Lower lobe of right lung (tissue), 2 donors: ENCODE data around the gene SYCN. TPM values are rescaled to one million over a fixed set of nuclear protein-coding genes. Genes with fewer than 3 reads are reported as not detected.
A peak's percentile ranks its signal among the peaks of the same experiment; 100 is the strongest.

Source experiments
- ATAC-seq, 2 donors: fragments of 200-7000 bp; cut with Tn5 transposase; one replicate each; pipeline ENCODE4 v1.9.1; 2020 to 2022; ENCODE audit warnings: mild to moderate bottlenecking in 2 of 2, moderate library complexity in 2 of 2
- DNase-seq: peaks from one replicate; pipeline ENCODE4 v3.0.0-alpha.2; 2020
- H3K27ac ChIP-seq: fragments of 200-600 bp; one replicate; pipeline ENCODE4 v1.8.0; 2022
- H3K27me3 ChIP-seq: fragments of 200-600 bp; one replicate; pipeline ENCODE4 v1.8.0; 2022; ENCODE audit warnings: low read depth
- H3K36me3 ChIP-seq: fragments of 200-600 bp; one replicate; pipeline ENCODE4 v1.8.0; 2022; ENCODE audit warnings: mild to moderate bottlenecking
- H3K4me1 ChIP-seq: fragments of 200-600 bp; one replicate; pipeline ENCODE4 v1.8.0; 2022
- H3K4me3 ChIP-seq: fragments of 200-600 bp; one replicate; pipeline ENCODE4 v1.8.0; 2022; ENCODE audit warnings: mild to moderate bottlenecking
- H3K9me3 ChIP-seq: fragments of 200-600 bp; one replicate; pipeline ENCODE4 v1.8.0; 2022
- intact Hi-C: fragments of 100-400 bp; cut with DNase I; formaldehyde crosslinking; loops from one replicate; pipeline ENCODE4 v1.11.0; 2022
- total RNA-seq: library from RNA; stranded (reverse); fragmentation: NEBNext Ultra II Directional; extraction: Animal tissue kit (Norgen Biotek cat#: 25700); gene quantifications from one replicate; pipeline ENCODE4 v1.2.1, GENCODE V29; 2021
- TF ChIP-seq, protein P1 (sequence below): fragments of 200-600 bp; IDR thresholded peaks from one replicate; pipeline ENCODE4 v1.8.0; 2022; ENCODE audit warnings: antibody characterized with exemption, mild to moderate bottlenecking
- donor health status: DM: no; HTN: yes; CAD: no; lungs with severe emphysema.

Gene SYCN
- total RNA-seq, 1 donor from 2014 or later: not detected

- Histone ChIP-seq H3K4me3 (peak overlapping the region; percentile 49), H3K4me1 (peaks cover 40% of the 10 kb centered on the region), H3K36me3 (peaks cover 43% of the 10 kb centered on the region), H3K9me3 (no peaks in the 10 kb centered on the region), H3K27me3 (no peaks in the 10 kb centered on the region), H3K27ac (peak overlapping the region; percentile 79)
- TF ChIP-seq, protein P1, sequence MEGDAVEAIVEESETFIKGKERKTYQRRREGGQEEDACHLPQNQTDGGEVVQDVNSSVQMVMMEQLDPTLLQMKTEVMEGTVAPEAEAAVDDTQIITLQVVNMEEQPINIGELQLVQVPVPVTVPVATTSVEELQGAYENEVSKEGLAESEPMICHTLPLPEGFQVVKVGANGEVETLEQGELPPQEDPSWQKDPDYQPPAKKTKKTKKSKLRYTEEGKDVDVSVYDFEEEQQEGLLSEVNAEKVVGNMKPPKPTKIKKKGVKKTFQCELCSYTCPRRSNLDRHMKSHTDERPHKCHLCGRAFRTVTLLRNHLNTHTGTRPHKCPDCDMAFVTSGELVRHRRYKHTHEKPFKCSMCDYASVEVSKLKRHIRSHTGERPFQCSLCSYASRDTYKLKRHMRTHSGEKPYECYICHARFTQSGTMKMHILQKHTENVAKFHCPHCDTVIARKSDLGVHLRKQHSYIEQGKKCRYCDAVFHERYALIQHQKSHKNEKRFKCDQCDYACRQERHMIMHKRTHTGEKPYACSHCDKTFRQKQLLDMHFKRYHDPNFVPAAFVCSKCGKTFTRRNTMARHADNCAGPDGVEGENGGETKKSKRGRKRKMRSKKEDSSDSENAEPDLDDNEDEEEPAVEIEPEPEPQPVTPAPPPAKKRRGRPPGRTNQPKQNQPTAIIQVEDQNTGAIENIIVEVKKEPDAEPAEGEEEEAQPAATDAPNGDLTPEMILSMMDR: no peak
- ATAC-seq: no peak
- intact Hi-C loops: no loop called here
- DNase-seq: no peak
Observed at GRCh38 chr19:39168258-39169142, 35.6 kb downstream of the SYCN start.

DNA sequence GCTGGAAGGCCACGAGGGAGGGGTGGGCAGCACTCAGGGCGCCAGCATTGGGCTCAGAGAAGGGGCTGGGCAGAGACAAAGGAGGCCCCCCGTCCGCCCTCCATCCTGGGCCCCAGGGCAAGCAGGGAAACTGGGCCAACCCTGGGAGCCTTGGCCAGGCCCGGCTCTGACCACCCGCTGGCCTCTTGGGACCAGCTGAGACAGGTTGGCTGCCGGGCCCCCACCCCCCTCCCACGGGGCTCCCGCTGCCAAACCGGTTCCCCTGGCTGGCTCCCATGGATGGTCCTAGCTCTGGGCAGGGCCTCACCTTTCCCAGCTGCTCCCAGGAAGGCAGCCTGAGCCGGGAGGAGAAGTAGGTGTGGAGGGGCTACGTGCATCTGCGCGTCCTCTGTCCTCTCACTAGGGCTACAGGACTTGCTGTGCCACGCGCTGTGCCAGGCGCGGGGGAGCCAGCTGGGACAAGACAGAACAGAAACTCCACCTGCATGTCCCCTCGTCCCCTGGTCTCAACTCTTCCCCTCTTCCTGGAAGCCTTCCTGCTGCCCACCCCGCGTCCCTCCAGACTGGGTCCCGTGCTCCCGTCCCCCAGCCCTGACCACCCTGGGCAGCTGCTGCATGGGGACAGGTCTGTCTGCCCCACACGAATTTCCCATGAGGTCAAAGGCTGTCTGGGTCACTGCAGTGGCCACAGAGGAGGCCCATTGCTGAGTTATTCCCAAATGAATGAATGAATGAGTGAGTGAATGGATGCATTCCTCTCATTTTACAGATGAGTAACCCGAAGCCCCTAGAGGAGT is 36.4 kb downstream of the SYCN start:
- intact Hi-C loops: no loop called here
- Histone ChIP-seq H3K36me3 (peaks cover 34% of the 10 kb centered on the region), H3K9me3 (no peaks in the 10 kb centered on the region), H3K27ac (peak overlapping the region; percentile 79), H3K4me3 (peak overlapping the region; percentile 49), H3K27me3 (no peaks in the 10 kb centered on the region), H3K4me1 (peaks cover 48% of the 10 kb centered on the region)
- ATAC-seq: peak; percentile 86 to 89
- peak; percentile 79 for DNase-seq
- TF ChIP-seq, protein P1: no peak

- H3K4me1 ChIP-seq: peaks cover 54% of the 10 kb centered on the region
- intact Hi-C loops: no loop called here
- peak overlapping the region; percentile 49 for H3K4me3 ChIP-seq
- H3K27ac ChIP-seq: peak overlapping the region; percentile 79
- no peaks in the 10 kb centered on the region for H3K27me3 ChIP-seq
- no peaks in the 10 kb centered on the region for H3K9me3 ChIP-seq
- TF ChIP-seq, protein P1: peak; percentile 15
- peak; percentile 87 for ATAC-seq
- H3K36me3 ChIP-seq: peaks cover 25% of the 10 kb centered on the region
- peak; percentile 90 for DNase-seq
Observed at GRCh38 chr19:39166571-39167391, 37.3 kb downstream of the SYCN start.

DNA sequence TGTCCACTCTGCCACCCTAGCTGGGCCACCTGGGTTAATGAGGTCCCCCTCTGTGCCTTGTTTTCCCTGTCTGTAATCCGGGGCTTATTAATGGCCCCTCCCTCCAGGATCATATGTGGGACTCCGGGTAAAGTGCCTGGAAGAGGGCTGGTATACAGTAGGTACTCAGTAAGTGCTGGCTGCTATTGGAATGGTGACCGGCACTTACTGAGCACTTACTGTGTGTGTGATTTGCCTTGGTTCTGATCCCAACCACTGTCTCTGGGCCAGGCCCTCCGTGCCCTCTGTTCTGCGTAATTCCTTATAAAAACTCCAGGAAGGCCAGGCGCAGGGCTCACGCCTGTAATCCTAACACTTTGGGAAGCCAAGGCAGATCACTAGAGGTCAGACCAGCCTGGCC is 38.2 kb downstream of the SYCN start:
- H3K4me1 ChIP-seq: peaks cover 57% of the 10 kb centered on the region
- H3K27me3 ChIP-seq: no peaks in the 10 kb centered on the region
- peaks cover 16% of the 10 kb centered on the region for H3K36me3 ChIP-seq
- no peaks in the 10 kb centered on the region for H3K9me3 ChIP-seq
- H3K27ac ChIP-seq: peak overlapping the region; percentile 79
- ATAC-seq: no peak
- intact Hi-C loops: no loop called here
- TF ChIP-seq, protein P1: no peak
- H3K4me3 ChIP-seq: no peak overlapping the region
- DNase-seq: no peak

DNA sequence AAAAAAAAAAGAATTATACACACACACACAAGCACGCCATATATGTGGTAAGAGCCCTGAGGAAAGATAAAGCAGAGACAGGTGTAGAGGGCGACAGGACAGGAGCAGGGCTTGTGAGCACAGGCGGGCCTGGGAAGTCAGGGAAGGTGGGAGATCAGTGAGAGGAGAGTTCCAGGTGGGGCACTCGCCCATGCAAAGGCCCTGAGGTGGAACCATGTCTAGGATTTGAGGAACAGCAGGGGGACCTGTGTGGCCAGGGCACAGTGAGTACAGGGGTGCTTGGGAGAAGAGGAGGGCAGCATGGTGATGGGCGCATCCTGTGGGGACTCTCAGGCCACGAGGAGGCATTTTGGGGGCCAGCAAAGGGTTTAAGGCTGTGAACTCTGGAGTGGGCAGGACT is 39.8 kb downstream of the SYCN start:
- Histone ChIP-seq H3K27ac (no peak overlapping the region), H3K4me1 (peaks cover 65% of the 10 kb centered on the region), H3K27me3 (no peaks in the 10 kb centered on the region), H3K9me3 (no peaks in the 10 kb centered on the region), H3K4me3 (no peak overlapping the region), H3K36me3 (peaks cover under 1% of the 10 kb centered on the region)
- DNase-seq (no peak), ATAC-seq (no peak)
- intact Hi-C loops: no loop called here
- TF ChIP-seq, protein P1: no peak
